PC-3 (cell line): ENCODE data around the gene KDM4C. TPM values are rescaled to one million over a fixed set of nuclear protein-coding genes. Genes with fewer than 3 reads are reported as not detected.

Experiments
- ATAC-seq: fragments of 200-7000 bp; cut with Tn5 transposase; 2 replicates; pipeline ENCODE4 v1.9.1; 2020; ENCODE audit warnings: mild to moderate bottlenecking, moderate library complexity
- BruUV-seq: library from RNA; stranded (reverse); fragments of 400-500 nt; replicated peaks from 2 replicates; lab custom pipeline; 2021; lab: Mats Ljungman, UMichigan
- CTCF ChIA-PET: fragments of 300-600 bp; sonication (Branson Sonifier 250); formaldehyde crosslinking; loops from one replicate; lab custom pipeline; 2022; ENCODE audit warnings: antibody characterized with exemption; lab: Charles Lee
- POLR2A ChIA-PET: fragments of 300-600 bp; sonication (Branson Sonifier 250); formaldehyde crosslinking; loops from one replicate; lab custom pipeline; 2022; ENCODE audit warnings: antibody characterized with exemption; ENCODE audit not compliant: unreplicated experiment; lab: Charles Lee
- DNase-seq: peaks from one replicate; pipeline ENCODE4 v3.0.0-alpha.2; 2015
- H2AFZ ChIP-seq: fragments of 300-600 bp; sonication (generic); 2 replicates; pipeline ENCODE4 v1.6.0; 2016; ENCODE audit warnings: antibody characterized with exemption, low read length
- H3F3A ChIP-seq: fragments of 300-600 bp; sonication (generic); one replicate; pipeline ENCODE4 v1.6.0; 2017; ENCODE audit warnings: antibody characterized with exemption, low read length, control low read depth, mild to moderate bottlenecking; ENCODE audit not compliant: unreplicated experiment
- H3K27ac ChIP-seq: fragments of 300-600 bp; sonication (generic); 2 replicates; pipeline ENCODE4 v1.5.1; 2016; ENCODE audit warnings: mild to moderate bottlenecking, low read length
- H3K27me3 ChIP-seq: fragments of 300-600 bp; sonication (generic); 2 replicates; pipeline ENCODE4 v1.6.1; 2016; ENCODE audit warnings: low read length, mixed read lengths
- H3K36me3 ChIP-seq: fragments of 300-600 bp; sonication (generic); 2 replicates; pipeline ENCODE4 v1.6.1; 2016; ENCODE audit warnings: low read depth, mixed run types, low read length, mixed read lengths
- H3K4me1 ChIP-seq: fragments of 300-600 bp; sonication (generic); 2 replicates; pipeline ENCODE4 v1.5.1; 2016; ENCODE audit warnings: low read length; ENCODE audit not compliant: insufficient read depth
- H3K4me2 ChIP-seq: fragments of 300-600 bp; sonication (generic); 2 replicates; pipeline ENCODE4 v1.6.0; 2016; ENCODE audit warnings: low read length
- H3K4me3 ChIP-seq: fragments of 300-600 bp; sonication (generic); 2 replicates; pipeline ENCODE4 v1.5.1; 2016; ENCODE audit warnings: mild to moderate bottlenecking, low read length, mixed read lengths
- H3K79me2 ChIP-seq: fragments of 300-600 bp; sonication (generic); 2 replicates; pipeline ENCODE4 v1.6.1; 2017; ENCODE audit warnings: low read length, mixed read lengths
- H3K9ac ChIP-seq: fragments of 300-600 bp; sonication (generic); 2 replicates; pipeline ENCODE4 v1.6.0; 2016; ENCODE audit warnings: mild to moderate bottlenecking, low read length
- H3K9me2 ChIP-seq: fragments of 300-600 bp; sonication (generic); replicated peaks from 2 replicates; pipeline ENCODE4 v1.6.1; 2016; ENCODE audit warnings: mixed run types, low read length, mixed read lengths
- H3K9me3 ChIP-seq: fragments of 300-600 bp; sonication (generic); 2 replicates; pipeline ENCODE4 v1.6.1; 2016; ENCODE audit warnings: low read length, mixed read lengths
- H4K20me1 ChIP-seq: fragments of 300-600 bp; sonication (generic); 2 replicates; pipeline ENCODE4 v1.6.1; 2016; ENCODE audit warnings: low read length, mixed read lengths
- CTCF ChIP-seq: fragments of 300-600 bp; sonication (generic); conservative IDR thresholded peaks from 2 replicates; pipeline ENCODE4 v1.5.1; 2017; ENCODE audit warnings: antibody characterized with exemption, low read depth, mild to moderate bottlenecking, low read length
- EZH2 ChIP-seq: fragments of 300-600 bp; sonication (generic); IDR thresholded peaks from one replicate; pipeline ENCODE4 v1.6.1; 2017; ENCODE audit warnings: antibody characterized with exemption, mild to moderate bottlenecking, low read length; ENCODE audit not compliant: unreplicated experiment
- EZH2phosphoT487 ChIP-seq: fragments of 300-600 bp; sonication (generic); IDR thresholded peaks from 2 replicates; pipeline ENCODE4 v1.6.1; 2018; ENCODE audit warnings: mild to moderate bottlenecking, antibody characterized with exemption, low read length, borderline replicate concordance
- intact Hi-C: fragments of 100-400 bp; cut with micrococcal nuclease; formaldehyde crosslinking; loops from 2 replicates; pipeline ENCODE4 v1.9.0; 2023
- total RNA-seq: library from RNA; depleted of rRNA; stranded (reverse); fragments of >200 nt; gene quantifications from 2 replicates; pipeline ENCODE4 v1.2.3, GENCODE V29; 2014

The KDM4C gene
- total RNA-seq, 1 experiment from 2014 or later: 27.0 TPM

DNA sequence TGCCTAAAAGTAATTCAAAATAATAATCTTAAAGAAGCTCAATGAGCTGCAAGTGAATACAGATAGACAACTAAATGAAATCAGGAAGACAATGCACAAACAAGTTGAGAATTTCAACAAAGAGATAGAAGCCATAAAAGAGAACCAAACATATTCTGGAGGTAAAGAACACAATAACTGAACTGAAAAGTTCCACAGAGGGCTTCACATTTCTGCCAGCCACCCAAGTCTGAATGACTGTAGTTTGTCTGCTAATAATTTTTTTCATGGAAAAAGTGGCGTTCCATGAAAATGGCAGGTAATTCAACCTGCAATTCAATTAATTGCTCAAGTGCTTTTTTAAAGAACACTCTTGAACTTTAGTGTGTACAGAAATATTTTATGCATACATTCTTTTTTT, 251.3 kb downstream of the KDM4C start:
- Histone ChIP-seq H3K27ac (no peak overlapping the region), H3K9ac (no peak overlapping the region), H3K4me3 (no peak overlapping the region), H3K36me3 (peaks cover 12% of the 10 kb centered on the region), H2AFZ (no peak overlapping the region), H3K4me2 (no peak overlapping the region), H3F3A (no peaks in the 10 kb centered on the region), H4K20me1 (no peaks in the 10 kb centered on the region), H3K27me3 (no peaks in the 10 kb centered on the region), H3K9me2 (no peaks in the 10 kb centered on the region), H3K9me3 (no peaks in the 10 kb centered on the region), H3K79me2 (no peaks in the 10 kb centered on the region), H3K4me1 (no peaks in the 10 kb centered on the region)
- no peak for TF ChIP-seq CTCF
- no peak for TF ChIP-seq EZH2phosphoT487
- no peak for TF ChIP-seq EZH2
- intact Hi-C loops: no loop called here
- ATAC-seq: no peak
- BruUV-seq: no TSS peak
- no peak for DNase-seq
- ChIA-PET POLR2A (no interaction called here), CTCF (no interaction called here)

DNA sequence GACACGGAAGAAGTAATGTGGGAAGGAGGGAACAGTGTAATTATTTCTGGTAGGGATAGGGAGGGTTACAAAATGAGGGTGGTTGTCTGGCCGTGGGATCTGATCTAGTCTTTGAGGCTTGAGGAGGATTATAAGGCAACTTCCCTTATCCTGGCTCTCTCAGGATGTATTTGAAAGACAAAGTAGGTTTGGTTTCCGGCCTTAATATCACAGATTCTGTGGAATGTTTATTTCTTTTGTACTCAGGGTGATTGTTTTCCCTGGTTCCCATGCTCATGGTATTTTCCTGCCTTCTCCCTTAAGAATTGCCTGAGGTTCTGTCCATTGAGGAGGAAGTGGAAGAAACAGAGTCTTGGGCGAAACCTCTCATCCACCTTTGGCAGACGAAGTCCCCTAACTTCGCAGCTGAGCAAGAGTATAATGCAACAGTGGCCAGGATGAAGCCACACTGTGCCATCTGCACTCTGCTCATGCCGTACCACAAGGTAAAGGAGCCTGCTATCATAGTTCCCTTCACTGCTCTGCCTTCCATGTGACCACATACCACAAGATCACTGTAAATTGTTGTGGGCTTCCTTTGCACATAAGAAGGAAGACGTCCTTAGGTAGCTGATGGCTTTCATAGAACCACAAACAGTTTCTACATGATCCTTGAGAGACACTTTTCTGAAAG, 253.8 kb downstream of the KDM4C start:
- H4K20me1 ChIP-seq: no peaks in the 10 kb centered on the region
- no peaks in the 10 kb centered on the region for H3F3A ChIP-seq
- DNase-seq: no peak
- H3K79me2 ChIP-seq: no peaks in the 10 kb centered on the region
- ChIA-PET CTCF (no interaction called here), POLR2A (no interaction called here)
- H3K9ac ChIP-seq: no peak overlapping the region
- H3K4me1 ChIP-seq: no peaks in the 10 kb centered on the region
- no peaks in the 10 kb centered on the region for H3K27me3 ChIP-seq
- intact Hi-C loops: no loop called here
- H3K36me3 ChIP-seq: peaks cover 12% of the 10 kb centered on the region
- no TSS peak for BruUV-seq
- no peak for TF ChIP-seq EZH2phosphoT487
- no peak for TF ChIP-seq EZH2
- TF ChIP-seq CTCF: no peak
- H2AFZ ChIP-seq: no peak overlapping the region
- no peaks in the 10 kb centered on the region for H3K9me3 ChIP-seq
- H3K4me2 ChIP-seq: no peak overlapping the region
- H3K9me2 ChIP-seq: no peaks in the 10 kb centered on the region
- ATAC-seq: no peak
- H3K27ac ChIP-seq: no peak overlapping the region
- no peak overlapping the region for H3K4me3 ChIP-seq

GRCh38 chr9:7027996-7028395, 270.2 kb downstream of the KDM4C start:
- ATAC-seq (no peak), DNase-seq (no peak)
- Histone ChIP-seq H3K9me2 (no peaks in the 10 kb centered on the region), H3F3A (no peaks in the 10 kb centered on the region), H4K20me1 (no peaks in the 10 kb centered on the region), H2AFZ (no peak overlapping the region), H3K4me1 (no peaks in the 10 kb centered on the region), H3K36me3 (no peaks in the 10 kb centered on the region), H3K9ac (no peak overlapping the region), H3K4me2 (no peak overlapping the region), H3K27ac (no peak overlapping the region), H3K4me3 (no peak overlapping the region), H3K9me3 (no peaks in the 10 kb centered on the region), H3K79me2 (no peaks in the 10 kb centered on the region), H3K27me3 (no peaks in the 10 kb centered on the region)
- BruUV-seq: no TSS peak
- CTCF ChIA-PET: no interaction called here
- no peak for TF ChIP-seq EZH2
- no peak for TF ChIP-seq CTCF
- TF ChIP-seq EZH2phosphoT487: no peak
- POLR2A ChIA-PET: no interaction called here
- intact Hi-C loops: no loop called here
